Fibroblast of the aortic adventitia (primary cell): Measurements from ENCODE around the gene C1orf159. TPM values are rescaled to one million over a fixed set of nuclear protein-coding genes. Genes with fewer than 3 reads are reported as not detected.

Experiments used
- DNase-seq: peaks from one replicate; pipeline ENCODE4 v3.0.0-alpha.2; 2010; ENCODE audit warnings: low read depth
- H3K4me3 ChIP-seq: 2 replicates; pipeline ENCODE4 v1.5.1; 2011; ENCODE audit warnings: low read depth, mild to moderate bottlenecking, control low read depth, low read length, moderate library complexity
- CTCF ChIP-seq: IDR thresholded peaks from 2 replicates; pipeline ENCODE4 v1.5.1; 2011; ENCODE audit warnings: mild to moderate bottlenecking, low read length, control low read depth, inconsistent platforms; ENCODE audit not compliant: insufficient read depth
- total RNA-seq: library from RNA; depleted of rRNA; stranded (reverse); fragments of >200 nt; gene quantifications from 2 replicates; pipeline ENCODE4 v1.2.3, GENCODE V29; 2012; ENCODE audit warnings: low replicate concordance

C1orf159 gene
- total RNA-seq, 1 donor = 7.7 TPM

DNA sequence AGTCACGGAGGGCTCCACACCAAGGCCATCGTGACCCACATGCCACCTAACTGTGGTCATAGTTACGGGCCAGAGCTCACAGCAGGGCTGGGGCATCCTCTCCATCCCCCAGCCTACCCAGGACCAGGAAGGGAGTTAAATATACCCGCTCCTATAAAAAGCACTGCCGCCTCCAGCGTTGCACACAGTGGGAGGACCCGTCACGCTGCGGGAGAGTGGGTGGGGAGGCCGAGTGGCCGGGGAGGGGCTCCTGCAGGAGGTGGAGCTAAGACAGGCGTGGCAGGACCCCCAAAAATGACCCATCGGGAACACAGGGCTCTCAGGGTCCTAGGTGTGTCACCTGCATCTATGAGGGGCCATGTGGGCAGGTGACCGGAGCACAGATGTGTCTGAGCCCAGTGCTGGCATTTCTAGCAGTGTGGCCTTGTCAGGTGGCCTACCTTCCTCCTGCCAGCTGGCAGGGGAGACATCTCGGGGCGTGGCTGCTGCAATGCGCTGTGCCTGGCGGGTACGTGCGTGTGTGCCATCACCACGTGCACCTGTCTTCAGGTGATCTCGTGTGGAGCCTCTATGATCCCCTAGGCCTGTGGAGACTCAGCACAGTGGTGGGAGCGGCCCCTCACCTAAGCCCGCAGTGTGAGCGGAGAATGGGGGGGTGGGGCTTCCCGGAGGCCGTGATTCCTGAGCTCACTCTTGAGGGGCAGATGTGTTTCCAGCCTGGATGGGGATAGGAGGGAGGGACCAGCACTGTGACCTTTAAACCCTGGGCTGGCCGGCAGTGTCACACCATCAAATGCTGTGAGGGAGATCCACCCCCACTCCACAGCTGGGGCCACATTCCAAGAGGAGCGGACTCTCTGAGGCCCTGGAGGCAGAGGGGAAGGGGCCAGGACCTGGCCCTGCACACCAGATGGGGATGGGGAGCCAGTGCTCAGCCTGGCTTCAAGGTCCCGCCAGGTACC lies 78.2 kb downstream of the C1orf159 start:
- TF ChIP-seq CTCF = no peak
- no peak overlapping the region for H3K4me3 ChIP-seq
- DNase-seq = no peak

- H3K4me3 ChIP-seq = no peak overlapping the region
- TF ChIP-seq CTCF = no peak
- DNase-seq = no peak
Observed at GRCh38 chr1:1035291-1035943, 80.5 kb downstream of the C1orf159 start.

- H3K4me3 ChIP-seq = no peak overlapping the region
- TF ChIP-seq CTCF = no peak
- no peak for DNase-seq
Observed at GRCh38 chr1:1034439-1034781, 81.5 kb downstream of the C1orf159 start.

GRCh38 chr1:1033731-1034438 lies 82.0 kb downstream of the C1orf159 start:
- H3K4me3 ChIP-seq = no peak overlapping the region
- no peak for TF ChIP-seq CTCF
- DNase-seq = no peak

DNA sequence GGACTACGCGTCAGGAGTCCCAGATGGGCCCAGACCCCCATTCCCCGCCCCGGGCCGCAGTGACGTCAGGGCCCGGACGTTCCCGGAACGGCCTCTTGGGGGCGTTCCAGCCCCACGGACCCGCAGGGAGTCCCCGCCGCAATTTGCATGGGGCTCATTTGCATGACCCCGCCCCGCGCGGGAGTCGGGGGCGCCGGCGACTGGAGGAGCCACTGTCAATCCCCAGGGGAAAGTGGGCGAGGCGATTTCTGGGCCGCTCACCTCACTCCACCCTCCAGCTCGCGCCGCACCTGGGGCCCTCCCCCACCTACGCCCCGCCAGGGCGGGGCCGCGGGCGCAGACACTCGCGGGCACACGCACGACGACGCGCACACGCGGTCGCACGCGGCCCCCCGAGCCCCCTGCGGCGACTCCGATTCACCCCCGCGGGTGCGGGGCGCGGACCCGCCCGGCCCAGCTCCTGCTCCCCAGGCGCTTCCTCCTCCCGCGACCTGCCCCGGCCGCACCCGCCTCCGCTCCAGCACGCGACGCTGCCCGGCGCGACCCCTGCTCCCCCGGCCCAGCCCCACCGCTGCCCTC lies 82.8 kb downstream of the C1orf159 start:
- peak; percentile 39 for DNase-seq
- H3K4me3 ChIP-seq = peak overlapping the region; percentile 40
- TF ChIP-seq CTCF = peak; percentile 66

- no peak for DNase-seq
- H3K4me3 ChIP-seq = no peak overlapping the region
- no peak for TF ChIP-seq CTCF
Observed at GRCh38 chr1:1032424-1032823, 83.5 kb downstream of the C1orf159 start.
